K562 (cell line): ENCODE results near the gene HSPA1B. TPM values are rescaled to one million over a fixed set of nuclear protein-coding genes. Genes with fewer than 3 reads are reported as not detected.
A peak's percentile ranks its signal among the peaks of the same experiment; 100 is the strongest.

Experiments used
- BCL6 ChIP-seq: fragments of 250-450 bp; sonication (Bioruptor Pico); IDR thresholded peaks from 2 replicates; pipeline ENCODE4 v1.4.0; 2020
- BCOR ChIP-seq: fragments of 450-650 bp; IDR thresholded peaks from 2 replicates; pipeline ENCODE4 v1.6.1; 2016
- CBFA2T2 ChIP-seq: fragments of 450-650 bp; conservative IDR thresholded peaks from 2 replicates; pipeline ENCODE4 v1.6.1; 2017; ENCODE audit warnings: mild to moderate bottlenecking
- CREBBP ChIP-seq: IDR thresholded peaks from one replicate; pipeline ENCODE4 v1.6.1; 2012; ENCODE audit warnings: low read depth, mild to moderate bottlenecking, control low read depth, inconsistent platforms, low read length
- DIDO1 ChIP-seq: fragments of 450-650 bp; IDR thresholded peaks from 2 replicates; pipeline ENCODE4 v1.6.1; 2016; ENCODE audit warnings: low read depth, missing biosample characterization, missing genetic modification characterization
- EGR1 ChIP-seq: fragments of 450-650 bp; conservative IDR thresholded peaks from 2 replicates; pipeline ENCODE4 v1.6.1; 2017; ENCODE audit warnings: mild to moderate bottlenecking
- EP400 ChIP-seq: fragments of 450-650 bp; IDR thresholded peaks from 2 replicates; pipeline ENCODE4 v1.6.1; 2017; ENCODE audit warnings: antibody characterized with exemption, mild to moderate bottlenecking, moderate library complexity
- HNRNPK ChIP-seq: fragments of 200-400 bp; formaldehyde crosslinking; IDR thresholded peaks from one replicate; pipeline ENCODE4 v1.6.1; 2018; ENCODE audit warnings: mild to moderate bottlenecking, low read depth, low read length; ENCODE audit not compliant: poor library complexity, severe bottlenecking
- MECOM ChIP-seq: fragments of 250-450 bp; sonication (Bioruptor Pico); IDR thresholded peaks from 2 replicates; pipeline ENCODE4 v1.8.0; 2022; ENCODE audit warnings: inconsistent platforms
- MLX ChIP-seq, 2 experiments: fragments of 450-650 bp in 1 of 2; sonication (generic) in 1 of 2; formaldehyde crosslinking; conservative IDR thresholded peaks; 2 replicates each; pipeline versions ENCODE4 v1.4.0 to v1.8.1; 2020 to 2022; ENCODE audit warnings: mild to moderate bottlenecking in 1 of 2, missing genetic modification reagents in 1 of 2
- MYC ChIP-seq, 2 experiments: fragments of 250-450 bp in 1 of 2; sonication (Bioruptor Pico) in 1 of 2; IDR thresholded peaks; 2 replicates each; pipeline versions ENCODE4 v1.5.1 to v1.6.1; 2012 to 2021; ENCODE audit warnings: low read depth in 2 of 2, borderline replicate concordance in 1 of 2, improper control_type of control experiment in 1 of 2, low read length in 1 of 2, mild to moderate bottlenecking in 1 of 2, moderate library complexity in 1 of 2
- MYNN ChIP-seq, 2 experiments: sonication (generic); formaldehyde crosslinking in 1 of 2; IDR thresholded peaks; 2 replicates each; pipeline versions ENCODE4 v1.5.0 to v1.6.1; 2016 to 2020; ENCODE audit warnings: antibody characterized with exemption in 1 of 2, missing genetic modification reagents in 1 of 2
- NFE2L1 ChIP-seq: fragments of 450-650 bp; IDR thresholded peaks from 2 replicates; pipeline ENCODE4 v1.6.1; 2016; ENCODE audit warnings: missing genetic modification characterization, low read depth, mild to moderate bottlenecking, missing compliant biosample characterization, moderate library complexity, borderline replicate concordance
- PTRF ChIP-seq: fragments of 450-650 bp; IDR thresholded peaks from 2 replicates; pipeline ENCODE4 v1.6.1; 2016; ENCODE audit warnings: mild to moderate bottlenecking, missing genetic modification characterization, missing compliant biosample characterization
- PYGO2 ChIP-seq: fragments of 450-650 bp; IDR thresholded peaks from 2 replicates; pipeline ENCODE4 v1.6.1; 2016; ENCODE audit warnings: mild to moderate bottlenecking, missing genetic modification characterization, moderate library complexity, missing compliant biosample characterization
- RBM17 ChIP-seq: fragments of 200-400 bp; formaldehyde crosslinking; IDR thresholded peaks from 2 replicates; pipeline ENCODE4 v1.6.1; 2017; ENCODE audit warnings: low read depth, mild to moderate bottlenecking, low read length, borderline replicate concordance
- TRIM24 ChIP-seq, 2 experiments: fragments of 450-650 bp; IDR thresholded peaks; 2 replicates each; pipeline ENCODE4 v1.6.1; 2016
- ZBTB8A ChIP-seq: fragments of 450-650 bp; IDR thresholded peaks from 2 replicates; pipeline ENCODE4 v1.6.1; 2018; ENCODE audit warnings: mild to moderate bottlenecking, moderate library complexity; ENCODE audit not compliant: partially characterized antibody
- ZNF174 ChIP-seq: fragments of 250-450 bp; sonication (Bioruptor Pico); IDR thresholded peaks from 2 replicates; pipeline ENCODE4 v1.4.0; 2020; ENCODE audit warnings: mild to moderate bottlenecking
- ZNF583 ChIP-seq: fragments of 250-450 bp; sonication (Bioruptor Pico); IDR thresholded peaks from 2 replicates; pipeline ENCODE4 v1.4.0; 2020
- ZNF76 ChIP-seq: fragments of 250-450 bp; sonication (Bioruptor Pico); IDR thresholded peaks from 2 replicates; pipeline ENCODE4 v1.4.0; 2020; ENCODE audit warnings: mild to moderate bottlenecking, moderate library complexity, borderline replicate concordance
- ZNF766 ChIP-seq: fragments of 200-800 bp; sonication (Bioruptor generic); conservative IDR thresholded peaks from 2 replicates; pipeline ENCODE4 v1.6.1; 2016; ENCODE audit warnings: missing genetic modification characterization, missing compliant biosample characterization
- polyA plus RNA-seq, 8 experiments: library from polyadenylated mRNA; depleted of rRNA in 4 of 8; stranded (reverse) in 5 of 8; unstranded in 3 of 8; fragments of >200 nt; fragmentation: Nextera tagmentation in 2 of 8; fragmentation: Illumina TruSeq in 1 of 8; extraction: Ambion mirVana in 2 of 8; extraction: Trizol in 1 of 8; gene quantifications; 2 replicates each; pipeline versions ENCODE4 v1.2.1 to v1.2.3, GENCODE V29; 2011 to 2014; ENCODE audit warnings: inconsistent platforms in 1 of 8, missing spikeins in 1 of 8
- total RNA-seq, 7 experiments: library from RNA; depleted of rRNA in 6 of 7; stranded (reverse); fragments of >200 nt in 6 of 7; fragmentation: Illumina TruSeq in 2 of 7; extraction: Trizol in 2 of 7; gene quantifications; 2 replicates each; pipeline versions ENCODE4 v1.2.1 to v1.2.3, GENCODE V29; 2011 to 2021; ENCODE audit warnings: low replicate concordance in 1 of 7
- TF ChIP-seq, protein P1 (sequence below): sonication (generic); formaldehyde crosslinking; IDR thresholded peaks from 2 replicates; pipeline ENCODE4 v1.8.0; 2022; ENCODE audit warnings: mild to moderate bottlenecking, missing genetic modification reagents
- TF ChIP-seq, protein P2 (sequence below): fragments of 450-650 bp; conservative IDR thresholded peaks from 2 replicates; pipeline ENCODE4 v1.6.1; 2016; ENCODE audit warnings: missing genetic modification characterization, low read depth, mild to moderate bottlenecking, missing compliant biosample characterization, moderate library complexity

The HSPA1B gene
- total and polyA plus RNA-seq, 9 of the 15 experiments (the other 6 are each of a cell fraction or from before 2014, with no cell fraction given) = 0.27 to 227 (median 51.2) TPM

- peak in 1 of 2 experiments; percentile 92; a peak in 3 of 4 replicates for TF ChIP-seq MLX (CRISPR knock-in tag; conservative IDR thresholded peaks at IDR 0.05)
- TF ChIP-seq PYGO2 (tag) = no peak
- TF ChIP-seq ZBTB8A = no peak
- TF ChIP-seq, protein P1, sequence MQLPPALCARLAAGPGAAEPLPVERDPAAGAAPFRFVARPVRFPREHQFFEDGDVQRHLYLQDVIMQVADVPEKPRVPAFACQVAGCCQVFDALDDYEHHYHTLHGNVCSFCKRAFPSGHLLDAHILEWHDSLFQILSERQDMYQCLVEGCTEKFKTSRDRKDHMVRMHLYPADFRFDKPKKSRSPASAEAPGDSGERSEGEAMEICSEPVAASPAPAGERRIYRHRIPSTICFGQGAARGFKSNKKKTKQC = no peak; the same call in 1 of the 2 replicates
- TF ChIP-seq TRIM24 (IDR thresholded peaks at IDR 0.05) = no peak
- TF ChIP-seq CBFA2T2 = peak; percentile 94
- peak; percentile 57; the same call in 1 of the 2 replicates for TF ChIP-seq ZNF174 (CRISPR knock-in tag)
- no peak for TF ChIP-seq ZNF766 (CRISPR knock-in tag)
- TF ChIP-seq NFE2L1 (tag) = no peak
- no peak for TF ChIP-seq BCL6 (CRISPR knock-in tag)
- no peak for TF ChIP-seq CREBBP
- TF ChIP-seq, protein P2, sequence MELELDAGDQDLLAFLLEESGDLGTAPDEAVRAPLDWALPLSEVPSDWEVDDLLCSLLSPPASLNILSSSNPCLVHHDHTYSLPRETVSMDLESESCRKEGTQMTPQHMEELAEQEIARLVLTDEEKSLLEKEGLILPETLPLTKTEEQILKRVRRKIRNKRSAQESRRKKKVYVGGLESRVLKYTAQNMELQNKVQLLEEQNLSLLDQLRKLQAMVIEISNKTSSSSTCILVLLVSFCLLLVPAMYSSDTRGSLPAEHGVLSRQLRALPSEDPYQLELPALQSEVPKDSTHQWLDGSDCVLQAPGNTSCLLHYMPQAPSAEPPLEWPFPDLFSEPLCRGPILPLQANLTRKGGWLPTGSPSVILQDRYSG (tag) = no peak
- no peak for TF ChIP-seq HNRNPK
- TF ChIP-seq MYNN (IDR thresholded peaks at IDR 0.05) = peak; percentile 64
- no peak for TF ChIP-seq MYNN (CRISPR knock-in tag; IDR thresholded peaks at IDR 0.05)
- TF ChIP-seq MECOM (CRISPR knock-in tag) = 0 out of 2 replicates have a peak, but pooled peaks have one; percentile 57
- TF ChIP-seq BCOR = peak; percentile 64
- no peak for TF ChIP-seq RBM17
- 0 out of 2 replicates have a peak, but pooled peaks have one; percentile 14 for TF ChIP-seq EGR1
- peak; percentile 62; the same call in 1 of the 2 replicates for TF ChIP-seq ZNF583 (CRISPR knock-in tag)
- TF ChIP-seq ZNF76 (CRISPR knock-in tag) = peak; percentile 75; the same call in 1 of the 2 replicates
- peak; percentile 86 for TF ChIP-seq MYC (IDR thresholded peaks at IDR 0.05; ENCODE audit: low read depth, low read length)
- TF ChIP-seq MYC (CRISPR knock-in tag; IDR thresholded peaks at IDR 0.05; ENCODE audit: borderline replicate concordance, low read depth) = peak; percentile 86; the same call in 1 of the 2 replicates
- TF ChIP-seq EP400 = peak; percentile 83
- no peak for TF ChIP-seq PTRF (tag)
- TF ChIP-seq DIDO1 (tag) = no peak
These were observed 35.1 kb downstream of the HSPA1B start, which contains the start of gene NEU1 (continued) for GRCh38 chr6:31862344-31863235.
